ENCODE measurements around the gene GPER1. TPM values are rescaled to one million over a fixed set of nuclear protein-coding genes. Genes with fewer than 3 reads are reported as not detected.

GPER1 gene
- total RNA-seq, 1 donor from 2014 or later, result 2.5 TPM

DNA sequence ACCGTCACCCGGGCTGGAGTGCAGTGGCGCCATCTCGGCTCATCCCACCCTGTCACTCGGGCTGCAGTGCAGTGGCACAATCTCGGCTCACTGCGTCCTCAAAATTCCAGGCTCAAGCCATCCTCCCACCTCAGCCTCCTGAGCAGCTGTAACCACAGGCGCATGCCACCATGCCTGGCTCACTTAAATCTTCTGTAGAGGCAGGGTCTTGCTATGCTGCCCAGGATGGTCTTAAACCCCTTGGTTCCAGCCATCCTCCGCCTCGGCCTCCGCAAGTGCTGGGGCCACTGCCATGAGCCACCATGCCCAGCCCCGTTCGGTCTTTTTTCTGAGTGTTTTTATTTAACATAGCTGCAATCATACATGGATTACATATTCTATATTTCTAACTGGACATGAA, 41.5 kb downstream of the GPER1 start:
- H3K36me3 Mint-ChIP-seq (ENCODE audit: unreplicated experiment), result peaks cover 12% of the 10 kb centered on the region
- no peak for DNase-seq (ENCODE audit: extremely low spot score, unreplicated experiment)

DNA sequence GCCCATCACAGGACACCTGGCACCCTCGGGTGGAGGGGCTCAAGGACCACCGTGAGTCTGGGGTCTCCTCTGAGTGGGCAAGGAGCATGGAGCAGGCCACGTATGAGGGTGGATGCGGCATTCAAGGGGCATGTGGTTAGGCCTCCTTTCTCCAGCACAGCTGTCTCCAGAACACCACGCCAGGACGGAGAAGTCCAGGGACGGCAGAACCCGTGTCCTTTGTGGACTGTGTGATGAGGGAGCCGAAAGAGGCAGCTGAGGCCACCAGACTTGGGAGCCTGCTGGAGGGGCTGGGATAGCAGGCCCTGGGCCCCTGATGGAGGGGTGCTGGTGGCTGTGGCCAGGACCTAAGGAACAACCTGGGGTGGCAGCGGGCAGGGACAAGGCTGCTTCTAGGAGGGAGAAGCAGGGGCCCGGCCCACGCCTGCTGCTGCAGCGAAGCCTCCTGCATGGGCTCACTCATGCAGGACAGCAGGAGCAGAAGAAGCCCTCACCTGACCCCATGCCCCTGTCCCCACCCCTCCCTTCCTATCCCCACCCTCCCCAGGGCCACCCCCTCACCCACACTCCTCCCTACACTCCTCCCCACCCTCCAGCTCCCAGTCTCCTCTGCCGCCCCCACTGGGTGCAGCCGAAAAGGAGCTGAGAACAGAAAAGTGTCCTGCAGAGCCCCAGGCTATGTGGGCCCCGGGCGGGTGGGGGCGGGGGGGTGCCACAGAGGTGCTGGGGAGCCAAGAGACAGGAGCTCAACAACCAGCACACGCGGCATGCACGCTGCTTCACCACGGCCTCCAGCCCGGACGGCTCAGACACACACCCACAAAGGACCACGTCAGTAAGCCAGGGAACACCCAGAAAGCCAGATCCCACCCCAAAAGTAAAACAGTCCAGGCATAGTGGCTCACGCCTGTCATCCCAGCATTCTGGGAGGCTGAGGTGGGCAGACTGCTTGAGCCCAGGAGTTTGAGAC, 42.4 kb downstream of the GPER1 start:
- DNase-seq (ENCODE audit: extremely low spot score, unreplicated experiment), result no peak
- H3K36me3 Mint-ChIP-seq (ENCODE audit: unreplicated experiment), result peaks cover 16% of the 10 kb centered on the region
- no peaks in the 10 kb centered on the region for H3K27me3 Mint-ChIP-seq (ENCODE audit: unreplicated experiment)
- H3K27ac Mint-ChIP-seq (ENCODE audit: unreplicated experiment), result no peak overlapping the region
- peaks cover 4% of the 10 kb centered on the region for H3K9me3 Mint-ChIP-seq (ENCODE audit: unreplicated experiment)
- no peak overlapping the region for H3K4me3 Mint-ChIP-seq (ENCODE audit: unreplicated experiment)
- TF ChIP-seq, protein P1, sequence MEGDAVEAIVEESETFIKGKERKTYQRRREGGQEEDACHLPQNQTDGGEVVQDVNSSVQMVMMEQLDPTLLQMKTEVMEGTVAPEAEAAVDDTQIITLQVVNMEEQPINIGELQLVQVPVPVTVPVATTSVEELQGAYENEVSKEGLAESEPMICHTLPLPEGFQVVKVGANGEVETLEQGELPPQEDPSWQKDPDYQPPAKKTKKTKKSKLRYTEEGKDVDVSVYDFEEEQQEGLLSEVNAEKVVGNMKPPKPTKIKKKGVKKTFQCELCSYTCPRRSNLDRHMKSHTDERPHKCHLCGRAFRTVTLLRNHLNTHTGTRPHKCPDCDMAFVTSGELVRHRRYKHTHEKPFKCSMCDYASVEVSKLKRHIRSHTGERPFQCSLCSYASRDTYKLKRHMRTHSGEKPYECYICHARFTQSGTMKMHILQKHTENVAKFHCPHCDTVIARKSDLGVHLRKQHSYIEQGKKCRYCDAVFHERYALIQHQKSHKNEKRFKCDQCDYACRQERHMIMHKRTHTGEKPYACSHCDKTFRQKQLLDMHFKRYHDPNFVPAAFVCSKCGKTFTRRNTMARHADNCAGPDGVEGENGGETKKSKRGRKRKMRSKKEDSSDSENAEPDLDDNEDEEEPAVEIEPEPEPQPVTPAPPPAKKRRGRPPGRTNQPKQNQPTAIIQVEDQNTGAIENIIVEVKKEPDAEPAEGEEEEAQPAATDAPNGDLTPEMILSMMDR (IDR thresholded peaks at IDR 0.05), result no peak
- peaks cover under 1% of the 10 kb centered on the region for H3K4me1 Mint-ChIP-seq (ENCODE audit: unreplicated experiment)

More for the DNA sequence above, 41.5 kb downstream of the GPER1 start:
- H3K4me3 Mint-ChIP-seq (ENCODE audit: unreplicated experiment), result no peak overlapping the region
- H3K9me3 Mint-ChIP-seq (ENCODE audit: unreplicated experiment), result peaks cover 4% of the 10 kb centered on the region
- H3K27ac Mint-ChIP-seq (ENCODE audit: unreplicated experiment), result no peak overlapping the region
- H3K27me3 Mint-ChIP-seq (ENCODE audit: unreplicated experiment), result no peaks in the 10 kb centered on the region
- TF ChIP-seq, protein P1 (IDR thresholded peaks at IDR 0.05), result no peak
- peaks cover 7% of the 10 kb centered on the region for H3K4me1 Mint-ChIP-seq (ENCODE audit: unreplicated experiment)

DNA sequence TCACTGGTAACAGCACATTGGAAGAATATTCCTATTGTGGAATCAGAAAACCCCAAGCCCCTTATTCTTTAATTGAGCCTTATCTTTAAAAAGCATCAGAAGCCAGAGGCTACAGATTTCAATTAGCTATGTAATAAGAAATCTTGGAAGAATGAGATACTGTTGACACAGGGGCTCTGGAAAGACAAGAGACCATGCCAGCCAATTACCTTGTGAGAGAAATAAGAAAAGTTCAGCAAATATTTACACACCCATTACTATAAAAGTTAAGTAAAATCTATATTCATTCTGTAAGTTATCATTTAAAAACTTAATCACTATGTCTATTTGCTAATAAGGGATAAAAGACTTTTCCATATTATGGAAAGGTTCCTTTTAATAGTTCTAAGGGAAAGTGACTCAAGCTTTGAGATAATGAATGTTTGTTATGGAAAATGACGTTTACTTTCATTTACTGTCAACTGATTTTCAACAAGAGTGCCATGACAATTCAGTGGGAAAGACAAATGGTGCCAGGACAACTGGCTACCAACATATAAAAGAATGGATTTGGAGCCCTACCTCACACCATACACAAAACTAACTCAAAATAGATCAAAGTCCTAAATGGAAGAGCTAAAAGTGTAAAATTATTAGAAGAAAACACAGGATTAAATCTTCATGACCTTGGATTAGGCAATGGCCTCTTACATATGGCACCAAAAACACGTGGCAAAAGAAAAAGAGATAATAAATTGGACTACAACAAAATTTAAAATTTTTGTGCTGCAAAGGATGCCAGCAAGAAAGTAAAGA, 43.8 kb downstream of the GPER1 start:
- DNase-seq (ENCODE audit: extremely low spot score, unreplicated experiment), result no peak
- H3K27me3 Mint-ChIP-seq (ENCODE audit: unreplicated experiment), result no peaks in the 10 kb centered on the region
- TF ChIP-seq, protein P1 (IDR thresholded peaks at IDR 0.05), result no peak
- no peak overlapping the region for H3K27ac Mint-ChIP-seq (ENCODE audit: unreplicated experiment)
- no peak overlapping the region for H3K4me3 Mint-ChIP-seq (ENCODE audit: unreplicated experiment)
- H3K4me1 Mint-ChIP-seq (ENCODE audit: unreplicated experiment), result peaks cover 1% of the 10 kb centered on the region
- H3K9me3 Mint-ChIP-seq (ENCODE audit: unreplicated experiment), result peaks cover 4% of the 10 kb centered on the region
- H3K36me3 Mint-ChIP-seq (ENCODE audit: unreplicated experiment), result peaks cover 15% of the 10 kb centered on the region

DNA sequence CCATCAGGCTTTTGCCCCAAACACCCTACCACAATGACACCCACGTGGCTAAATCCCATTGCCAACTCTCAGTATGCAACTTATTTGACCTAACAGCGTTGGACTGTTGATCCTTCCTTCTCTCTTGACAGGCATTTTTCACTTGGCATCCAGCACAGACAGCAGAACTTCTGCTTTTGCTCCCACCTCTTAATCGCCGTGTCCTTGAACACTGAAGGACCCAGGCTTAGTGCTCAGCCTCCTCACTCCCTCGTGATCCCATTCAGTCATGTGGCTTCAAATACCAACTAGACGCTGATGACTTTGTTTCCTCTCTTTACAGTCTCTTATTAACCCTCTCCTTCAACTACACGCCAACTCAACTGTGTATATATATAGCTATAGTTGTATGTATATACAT, 47.0 kb downstream of the GPER1 start:
- no peak for DNase-seq (ENCODE audit: extremely low spot score, unreplicated experiment)
- H3K36me3 Mint-ChIP-seq (ENCODE audit: unreplicated experiment), result peaks cover 9% of the 10 kb centered on the region
- TF ChIP-seq, protein P1 (IDR thresholded peaks at IDR 0.05), result no peak
- no peaks in the 10 kb centered on the region for H3K27me3 Mint-ChIP-seq (ENCODE audit: unreplicated experiment)
- no peak overlapping the region for H3K4me3 Mint-ChIP-seq (ENCODE audit: unreplicated experiment)
- H3K4me1 Mint-ChIP-seq (ENCODE audit: unreplicated experiment), result peaks cover 16% of the 10 kb centered on the region
- H3K27ac Mint-ChIP-seq (ENCODE audit: unreplicated experiment), result no peak overlapping the region
- H3K9me3 Mint-ChIP-seq (ENCODE audit: unreplicated experiment), result peaks cover 4% of the 10 kb centered on the region

Data from osteocyte (in vitro differentiated cells).